A673 (cell line): ENCODE measurements around the gene KLHL11. TPM values are rescaled to one million over a fixed set of nuclear protein-coding genes. Genes with fewer than 3 reads are reported as not detected.

Experiments
- BruUV-seq: library from RNA; stranded (reverse); fragments of 400-500 nt; replicated peaks from 2 replicates; lab custom pipeline; 2021; lab: Mats Ljungman, UMichigan
- CTCF ChIA-PET: fragments of 300-600 bp; sonication (Branson Sonifier 250); formaldehyde crosslinking; loops from one replicate; lab custom pipeline; 2022; ENCODE audit warnings: antibody characterized with exemption; lab: Charles Lee
- POLR2A ChIA-PET: fragments of 300-600 bp; sonication (Branson Sonifier 250); formaldehyde crosslinking; loops from one replicate; lab custom pipeline; 2022; ENCODE audit warnings: antibody characterized with exemption; ENCODE audit not compliant: low non-redundant PET; lab: Charles Lee
- DNase-seq: peaks from one replicate; pipeline ENCODE4 v3.0.0-alpha.2; 2015; ENCODE audit warnings: low spot score
- H3K27ac ChIP-seq: fragments of 200-600 bp; sonication (generic); 2 replicates; pipeline ENCODE4 v1.5.1; 2016; ENCODE audit warnings: mixed run types, low read depth, mild to moderate bottlenecking, mixed read lengths, antibody characterized with exemption, low read length; ENCODE audit not compliant: poor library complexity, severe bottlenecking
- H3K27me3 ChIP-seq: fragments of 200-600 bp; sonication (generic); replicated peaks from 2 replicates; pipeline ENCODE4 v1.6.1; 2017; ENCODE audit warnings: mixed run types, low read depth, mild to moderate bottlenecking, mixed read lengths, antibody characterized with exemption, low read length; ENCODE audit not compliant: insufficient read depth, poor library complexity
- H3K36me3 ChIP-seq: fragments of 200-600 bp; sonication (generic); 2 replicates; pipeline ENCODE4 v1.6.1; 2016; ENCODE audit warnings: mixed run types, mild to moderate bottlenecking, mixed read lengths, antibody characterized with exemption, low read length; ENCODE audit not compliant: insufficient read depth, poor library complexity, severe bottlenecking
- H3K4me1 ChIP-seq: fragments of 200-600 bp; sonication (generic); 2 replicates; pipeline ENCODE4 v1.6.1; 2017; ENCODE audit warnings: mixed run types, mild to moderate bottlenecking, mixed read lengths, antibody characterized with exemption, low read length; ENCODE audit not compliant: insufficient read depth, poor library complexity, severe bottlenecking
- H3K4me3 ChIP-seq: fragments of 200-600 bp; sonication (generic); 2 replicates; pipeline ENCODE4 v1.5.1; 2016; ENCODE audit warnings: low read depth, mixed run types, mild to moderate bottlenecking, mixed read lengths, low read length; ENCODE audit not compliant: poor library complexity, severe bottlenecking
- H3K9me3 ChIP-seq: fragments of 200-600 bp; sonication (generic); 2 replicates; pipeline ENCODE4 v1.6.1; 2016; ENCODE audit warnings: mixed run types, low read depth, mild to moderate bottlenecking, mixed read lengths, antibody characterized with exemption, low read length; ENCODE audit not compliant: poor library complexity, severe bottlenecking
- EZH2 ChIP-seq: fragments of 200-600 bp; sonication (generic); IDR thresholded peaks from 2 replicates; pipeline ENCODE4 v1.6.1; 2017; ENCODE audit warnings: borderline replicate concordance, low read depth, mild to moderate bottlenecking, mixed read lengths, antibody characterized with exemption, low read length; ENCODE audit not compliant: poor library complexity, severe bottlenecking
- intact Hi-C: fragments of 100-400 bp; cut with micrococcal nuclease; formaldehyde crosslinking; loops from one replicate; pipeline ENCODE4 v1.10.0; 2022; ENCODE audit not compliant: unreplicated experiment
- total RNA-seq: library from RNA; stranded (reverse); gene quantifications from 2 replicates; pipeline ENCODE4 v1.2.3, GENCODE V29; 2021
- TF ChIP-seq, protein P1 (sequence below): fragments of 300-800, 200-600 bp; sonication (generic); conservative IDR thresholded peaks from 2 replicates; pipeline ENCODE4 v1.5.1; 2017; ENCODE audit warnings: low read depth, mild to moderate bottlenecking, antibody characterized with exemption, low read length, moderate library complexity, mixed read lengths

The KLHL11 gene
- total RNA-seq, 1 experiment from 2014 or later: 12.0 TPM

GRCh38 chr17:41822216-41823140 lies 42.7 kb downstream of the KLHL11 start:
- ChIA-PET CTCF (no interaction called here), POLR2A (no interaction called here)
- Histone ChIP-seq H3K36me3 (peaks cover 3% of the 10 kb centered on the region), H3K27me3 (no peaks in the 10 kb centered on the region), H3K27ac (no peak overlapping the region), H3K4me1 (no peaks in the 10 kb centered on the region), H3K9me3 (no peaks in the 10 kb centered on the region), H3K4me3 (no peak overlapping the region)
- BruUV-seq: no TSS peak
- intact Hi-C loops: no loop called here
- TF ChIP-seq, protein P1, sequence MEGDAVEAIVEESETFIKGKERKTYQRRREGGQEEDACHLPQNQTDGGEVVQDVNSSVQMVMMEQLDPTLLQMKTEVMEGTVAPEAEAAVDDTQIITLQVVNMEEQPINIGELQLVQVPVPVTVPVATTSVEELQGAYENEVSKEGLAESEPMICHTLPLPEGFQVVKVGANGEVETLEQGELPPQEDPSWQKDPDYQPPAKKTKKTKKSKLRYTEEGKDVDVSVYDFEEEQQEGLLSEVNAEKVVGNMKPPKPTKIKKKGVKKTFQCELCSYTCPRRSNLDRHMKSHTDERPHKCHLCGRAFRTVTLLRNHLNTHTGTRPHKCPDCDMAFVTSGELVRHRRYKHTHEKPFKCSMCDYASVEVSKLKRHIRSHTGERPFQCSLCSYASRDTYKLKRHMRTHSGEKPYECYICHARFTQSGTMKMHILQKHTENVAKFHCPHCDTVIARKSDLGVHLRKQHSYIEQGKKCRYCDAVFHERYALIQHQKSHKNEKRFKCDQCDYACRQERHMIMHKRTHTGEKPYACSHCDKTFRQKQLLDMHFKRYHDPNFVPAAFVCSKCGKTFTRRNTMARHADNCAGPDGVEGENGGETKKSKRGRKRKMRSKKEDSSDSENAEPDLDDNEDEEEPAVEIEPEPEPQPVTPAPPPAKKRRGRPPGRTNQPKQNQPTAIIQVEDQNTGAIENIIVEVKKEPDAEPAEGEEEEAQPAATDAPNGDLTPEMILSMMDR: no peak
- TF ChIP-seq EZH2: no peak
- no peak for DNase-seq

DNA sequence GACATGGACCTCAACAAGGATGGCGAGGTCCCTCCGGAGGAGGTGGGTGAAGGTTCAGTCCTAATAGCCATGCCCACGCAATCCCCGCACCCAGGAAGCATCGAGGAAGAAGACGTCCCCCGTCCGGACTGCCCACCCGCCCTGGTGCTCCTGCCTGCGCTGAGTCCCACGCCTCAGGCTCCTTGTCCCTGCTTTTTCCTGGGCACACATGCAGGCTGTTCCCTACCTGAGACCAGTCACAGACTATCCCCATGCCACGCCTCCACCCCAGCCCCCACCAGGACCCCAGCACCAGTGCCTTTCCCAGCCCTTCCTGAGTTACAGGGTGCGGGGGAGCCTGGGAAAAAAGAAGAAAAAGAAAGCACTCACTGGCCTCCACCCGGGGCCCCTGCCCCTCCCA lies 43.4 kb downstream of the KLHL11 start:
- CTCF ChIA-PET: no interaction called here
- no TSS peak for BruUV-seq
- DNase-seq: no peak
- intact Hi-C loops: no loop called here
- Histone ChIP-seq H3K4me3 (no peak overlapping the region), H3K27ac (no peak overlapping the region), H3K9me3 (no peaks in the 10 kb centered on the region), H3K27me3 (no peaks in the 10 kb centered on the region), H3K36me3 (no peaks in the 10 kb centered on the region), H3K4me1 (no peaks in the 10 kb centered on the region)
- TF ChIP-seq EZH2: no peak
- TF ChIP-seq, protein P1: no peak
- POLR2A ChIA-PET: no interaction called here

DNA sequence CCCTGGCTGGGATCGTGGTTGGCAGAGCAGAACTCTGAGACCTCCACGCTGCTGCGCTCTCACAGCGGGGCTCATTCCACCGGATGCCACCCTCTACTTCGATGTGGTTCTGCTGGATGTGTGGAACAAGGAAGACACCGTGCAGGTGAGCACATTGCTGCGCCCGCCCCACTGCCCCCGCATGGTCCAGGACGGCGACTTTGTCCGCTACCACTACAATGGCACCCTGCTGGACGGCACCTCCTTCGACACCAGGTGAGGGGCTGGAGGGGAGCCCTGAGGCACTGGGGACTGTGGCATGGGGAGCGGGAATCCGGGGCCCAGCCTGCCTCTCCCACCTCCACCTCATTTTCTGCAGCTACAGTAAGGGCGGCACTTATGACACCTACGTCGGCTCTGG lies 47.2 kb downstream of the KLHL11 start:
- no peaks in the 10 kb centered on the region for H3K9me3 ChIP-seq
- intact Hi-C loops: no loop called here
- no peak overlapping the region for H3K27ac ChIP-seq
- DNase-seq: no peak
- no TSS peak for BruUV-seq
- POLR2A ChIA-PET: no interaction called here
- no peak overlapping the region for H3K4me3 ChIP-seq
- CTCF ChIA-PET: no interaction called here
- H3K27me3 ChIP-seq: no peaks in the 10 kb centered on the region
- H3K36me3 ChIP-seq: no peaks in the 10 kb centered on the region
- no peak for TF ChIP-seq EZH2
- TF ChIP-seq, protein P1: no peak
- H3K4me1 ChIP-seq: no peaks in the 10 kb centered on the region
